Heart left ventricle (tissue), 13 donors: Measurements from ENCODE around the gene POU3F1.

Experiments used
- POLR2A ChIP-seq, 2 donors: fragments of 450-650 bp; IDR thresholded peaks; one replicate each; pipeline ENCODE4 v1.6.1; 2017; ENCODE audit warnings: antibody characterized with exemption in 2 of 2, mild to moderate bottlenecking in 2 of 2, moderate library complexity in 2 of 2
- TF ChIP-seq, protein P1 (sequence below), 12 donors: fragments of 200-600 bp; sonication (generic) in 4 of 12; IDR thresholded peaks; one replicate each; pipeline versions ENCODE4 v1.5.0 to v1.8.0; 2018 to 2022; ENCODE audit warnings: antibody characterized with exemption in 12 of 12, mild to moderate bottlenecking in 5 of 12
- donor health status: ischemic (EF 13 %, LVEDD 7.1; RV severe dilation, severe dysfunction).
- donor health status: DM: no; HTN: yes; CAD: no.
- donor health status: DM: no; HTN: no; CAD: no.
- donor health status: ischemic (EF 25% LVEDD 6.9; RV normal size, moderate dysfunction).
- donor health status: ischemic (EF 25% LVEDD 5.7; RV mildly dilated, moderate dysfunction).
- donor health status: ischemic (EF 35%, LVEDD 5.7; RV mildly dilated, moderate dysfunction).
- donor health status: nonischemic (EF 11% LVEDD 7.7; RV severe dilation, severe dysfunction).
- donor health status: DM: yes; HTN: yes; CAD: no.
- donor health status: PGD.
- donor health status: ischemic (EF 29% LVEDD 5.4; RV normal size, mild dysfunction).
- donor health status: nonischemic (EF 23%, LVEDD 6.1; RV moderate dilation, normal function).

GRCh38 chr1:38031513-38031866, 15.1 kb downstream of the POU3F1 start:
- TF ChIP-seq, protein P1, sequence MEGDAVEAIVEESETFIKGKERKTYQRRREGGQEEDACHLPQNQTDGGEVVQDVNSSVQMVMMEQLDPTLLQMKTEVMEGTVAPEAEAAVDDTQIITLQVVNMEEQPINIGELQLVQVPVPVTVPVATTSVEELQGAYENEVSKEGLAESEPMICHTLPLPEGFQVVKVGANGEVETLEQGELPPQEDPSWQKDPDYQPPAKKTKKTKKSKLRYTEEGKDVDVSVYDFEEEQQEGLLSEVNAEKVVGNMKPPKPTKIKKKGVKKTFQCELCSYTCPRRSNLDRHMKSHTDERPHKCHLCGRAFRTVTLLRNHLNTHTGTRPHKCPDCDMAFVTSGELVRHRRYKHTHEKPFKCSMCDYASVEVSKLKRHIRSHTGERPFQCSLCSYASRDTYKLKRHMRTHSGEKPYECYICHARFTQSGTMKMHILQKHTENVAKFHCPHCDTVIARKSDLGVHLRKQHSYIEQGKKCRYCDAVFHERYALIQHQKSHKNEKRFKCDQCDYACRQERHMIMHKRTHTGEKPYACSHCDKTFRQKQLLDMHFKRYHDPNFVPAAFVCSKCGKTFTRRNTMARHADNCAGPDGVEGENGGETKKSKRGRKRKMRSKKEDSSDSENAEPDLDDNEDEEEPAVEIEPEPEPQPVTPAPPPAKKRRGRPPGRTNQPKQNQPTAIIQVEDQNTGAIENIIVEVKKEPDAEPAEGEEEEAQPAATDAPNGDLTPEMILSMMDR (IDR thresholded peaks at IDR 0.05), result no peak
- TF ChIP-seq POLR2A (IDR thresholded peaks at IDR 0.05), result no peak
